PC-9 (cell line): ENCODE results near the gene LGR6.

Source experiments
- EZH2 ChIP-seq: fragments of 200-600 bp; sonication (generic); IDR thresholded peaks from 2 replicates; pipeline ENCODE4 v1.8.0; 2017; ENCODE audit warnings: antibody characterized with exemption, low read depth
- TF ChIP-seq, protein P1 (sequence below): fragments of 200-600 bp; sonication (generic); conservative IDR thresholded peaks from 2 replicates; pipeline ENCODE4 v1.6.1; 2017; ENCODE audit warnings: mixed run types, antibody characterized with exemption, mild to moderate bottlenecking, moderate library complexity

DNA sequence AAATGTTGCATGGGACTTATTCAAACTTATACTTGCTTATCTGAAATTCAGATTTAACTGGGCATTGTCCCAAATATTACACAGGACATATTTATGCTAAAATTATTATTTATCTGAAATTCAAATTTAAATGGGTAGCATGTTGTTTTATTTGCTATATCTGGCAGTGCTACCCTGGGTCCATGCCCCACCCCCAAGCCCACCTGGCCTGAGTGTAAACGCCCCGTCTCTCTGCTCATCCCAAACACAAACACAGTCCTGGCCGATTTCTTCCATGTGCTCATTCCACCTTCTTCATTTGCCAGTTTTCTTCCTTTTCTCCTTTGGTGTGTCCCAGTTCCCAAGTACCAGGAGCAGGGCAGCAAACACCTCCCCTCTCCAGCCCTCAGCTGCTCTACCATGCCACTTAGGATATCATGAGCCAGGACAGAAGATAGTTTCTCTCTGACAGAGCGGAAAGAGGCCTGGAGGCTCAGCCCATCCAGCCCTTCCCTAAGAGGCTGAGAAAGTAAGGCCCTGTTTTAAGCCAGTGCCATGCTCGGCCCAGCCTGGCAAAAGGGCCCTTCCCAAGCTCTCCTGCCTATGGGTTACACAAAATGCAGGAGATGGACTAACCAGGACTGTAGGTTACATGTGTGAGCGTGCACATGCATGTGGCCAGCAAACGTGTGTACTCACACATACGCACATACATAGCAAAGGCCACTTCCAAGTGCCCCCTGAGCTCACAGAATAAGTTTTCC, 78.7 kb downstream of the LGR6 start:
- TF ChIP-seq, protein P1, sequence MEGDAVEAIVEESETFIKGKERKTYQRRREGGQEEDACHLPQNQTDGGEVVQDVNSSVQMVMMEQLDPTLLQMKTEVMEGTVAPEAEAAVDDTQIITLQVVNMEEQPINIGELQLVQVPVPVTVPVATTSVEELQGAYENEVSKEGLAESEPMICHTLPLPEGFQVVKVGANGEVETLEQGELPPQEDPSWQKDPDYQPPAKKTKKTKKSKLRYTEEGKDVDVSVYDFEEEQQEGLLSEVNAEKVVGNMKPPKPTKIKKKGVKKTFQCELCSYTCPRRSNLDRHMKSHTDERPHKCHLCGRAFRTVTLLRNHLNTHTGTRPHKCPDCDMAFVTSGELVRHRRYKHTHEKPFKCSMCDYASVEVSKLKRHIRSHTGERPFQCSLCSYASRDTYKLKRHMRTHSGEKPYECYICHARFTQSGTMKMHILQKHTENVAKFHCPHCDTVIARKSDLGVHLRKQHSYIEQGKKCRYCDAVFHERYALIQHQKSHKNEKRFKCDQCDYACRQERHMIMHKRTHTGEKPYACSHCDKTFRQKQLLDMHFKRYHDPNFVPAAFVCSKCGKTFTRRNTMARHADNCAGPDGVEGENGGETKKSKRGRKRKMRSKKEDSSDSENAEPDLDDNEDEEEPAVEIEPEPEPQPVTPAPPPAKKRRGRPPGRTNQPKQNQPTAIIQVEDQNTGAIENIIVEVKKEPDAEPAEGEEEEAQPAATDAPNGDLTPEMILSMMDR, result no peak
- TF ChIP-seq EZH2, result no peak
